HL-60 (cell line): Measurements from ENCODE around the gene NPEPL1.

Source experiments
- GABPA ChIP-seq: IDR thresholded peaks from 2 replicates; pipeline ENCODE4 v1.6.1; 2012; ENCODE audit warnings: low read depth
- POLR2AphosphoS5 ChIP-seq: IDR thresholded peaks from 2 replicates; pipeline ENCODE4 v1.6.1; 2012; ENCODE audit warnings: low read depth
- SPI1 ChIP-seq: IDR thresholded peaks from 2 replicates; pipeline ENCODE4 v1.6.1; 2012; ENCODE audit warnings: low read depth, mild to moderate bottlenecking, borderline replicate concordance
- TF ChIP-seq, protein P1 (sequence below): IDR thresholded peaks from one replicate; pipeline ENCODE4 v1.5.1; 2011; ENCODE audit warnings: low read length, control low read depth, inconsistent platforms; ENCODE audit not compliant: insufficient read depth
- TF ChIP-seq, protein P2 (sequence below): IDR thresholded peaks from 2 replicates; pipeline ENCODE4 v1.6.1; 2012; ENCODE audit warnings: low read depth; ENCODE audit not compliant: insufficient replicate concordance

DNA sequence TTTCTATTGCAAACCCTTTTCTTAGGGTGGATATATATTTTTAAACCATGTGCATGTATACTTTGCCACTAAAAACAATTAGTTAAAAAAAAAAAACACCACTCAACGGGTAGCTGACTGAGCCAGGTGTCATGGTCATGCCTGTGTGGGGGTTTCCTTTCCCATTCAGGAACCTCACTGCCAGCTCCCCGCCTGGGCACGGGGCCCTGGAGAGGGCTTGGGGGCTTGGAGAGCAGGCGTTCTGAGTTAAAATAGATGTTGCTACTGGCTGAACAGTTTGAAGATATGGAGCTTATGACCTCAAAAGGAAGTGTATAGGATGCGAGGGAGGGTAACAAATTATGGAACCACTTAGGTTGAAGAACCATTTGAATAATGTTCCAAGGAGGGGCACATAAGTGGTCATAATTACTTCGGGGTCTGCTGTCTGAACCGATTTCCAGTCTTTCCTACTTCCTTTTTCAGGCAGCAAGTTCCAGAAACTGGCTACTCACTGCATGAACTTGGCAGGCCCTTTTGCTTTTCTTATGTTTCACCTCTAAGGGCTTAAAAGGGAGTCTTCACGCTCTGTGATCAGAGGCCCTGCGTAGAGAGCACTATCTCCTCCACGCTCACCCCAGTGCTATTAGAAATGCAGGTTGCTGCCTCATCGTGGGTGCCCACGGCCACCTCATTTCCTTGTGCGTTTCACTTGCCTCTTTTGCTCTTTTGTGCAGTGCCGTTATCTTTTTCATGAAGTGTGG lies 31.6 kb upstream of the NPEPL1 start:
- TF ChIP-seq, protein P1, sequence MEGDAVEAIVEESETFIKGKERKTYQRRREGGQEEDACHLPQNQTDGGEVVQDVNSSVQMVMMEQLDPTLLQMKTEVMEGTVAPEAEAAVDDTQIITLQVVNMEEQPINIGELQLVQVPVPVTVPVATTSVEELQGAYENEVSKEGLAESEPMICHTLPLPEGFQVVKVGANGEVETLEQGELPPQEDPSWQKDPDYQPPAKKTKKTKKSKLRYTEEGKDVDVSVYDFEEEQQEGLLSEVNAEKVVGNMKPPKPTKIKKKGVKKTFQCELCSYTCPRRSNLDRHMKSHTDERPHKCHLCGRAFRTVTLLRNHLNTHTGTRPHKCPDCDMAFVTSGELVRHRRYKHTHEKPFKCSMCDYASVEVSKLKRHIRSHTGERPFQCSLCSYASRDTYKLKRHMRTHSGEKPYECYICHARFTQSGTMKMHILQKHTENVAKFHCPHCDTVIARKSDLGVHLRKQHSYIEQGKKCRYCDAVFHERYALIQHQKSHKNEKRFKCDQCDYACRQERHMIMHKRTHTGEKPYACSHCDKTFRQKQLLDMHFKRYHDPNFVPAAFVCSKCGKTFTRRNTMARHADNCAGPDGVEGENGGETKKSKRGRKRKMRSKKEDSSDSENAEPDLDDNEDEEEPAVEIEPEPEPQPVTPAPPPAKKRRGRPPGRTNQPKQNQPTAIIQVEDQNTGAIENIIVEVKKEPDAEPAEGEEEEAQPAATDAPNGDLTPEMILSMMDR = no peak
- TF ChIP-seq POLR2AphosphoS5 (no peak), GABPA (no peak), SPI1 (no peak)
- TF ChIP-seq, protein P2, sequence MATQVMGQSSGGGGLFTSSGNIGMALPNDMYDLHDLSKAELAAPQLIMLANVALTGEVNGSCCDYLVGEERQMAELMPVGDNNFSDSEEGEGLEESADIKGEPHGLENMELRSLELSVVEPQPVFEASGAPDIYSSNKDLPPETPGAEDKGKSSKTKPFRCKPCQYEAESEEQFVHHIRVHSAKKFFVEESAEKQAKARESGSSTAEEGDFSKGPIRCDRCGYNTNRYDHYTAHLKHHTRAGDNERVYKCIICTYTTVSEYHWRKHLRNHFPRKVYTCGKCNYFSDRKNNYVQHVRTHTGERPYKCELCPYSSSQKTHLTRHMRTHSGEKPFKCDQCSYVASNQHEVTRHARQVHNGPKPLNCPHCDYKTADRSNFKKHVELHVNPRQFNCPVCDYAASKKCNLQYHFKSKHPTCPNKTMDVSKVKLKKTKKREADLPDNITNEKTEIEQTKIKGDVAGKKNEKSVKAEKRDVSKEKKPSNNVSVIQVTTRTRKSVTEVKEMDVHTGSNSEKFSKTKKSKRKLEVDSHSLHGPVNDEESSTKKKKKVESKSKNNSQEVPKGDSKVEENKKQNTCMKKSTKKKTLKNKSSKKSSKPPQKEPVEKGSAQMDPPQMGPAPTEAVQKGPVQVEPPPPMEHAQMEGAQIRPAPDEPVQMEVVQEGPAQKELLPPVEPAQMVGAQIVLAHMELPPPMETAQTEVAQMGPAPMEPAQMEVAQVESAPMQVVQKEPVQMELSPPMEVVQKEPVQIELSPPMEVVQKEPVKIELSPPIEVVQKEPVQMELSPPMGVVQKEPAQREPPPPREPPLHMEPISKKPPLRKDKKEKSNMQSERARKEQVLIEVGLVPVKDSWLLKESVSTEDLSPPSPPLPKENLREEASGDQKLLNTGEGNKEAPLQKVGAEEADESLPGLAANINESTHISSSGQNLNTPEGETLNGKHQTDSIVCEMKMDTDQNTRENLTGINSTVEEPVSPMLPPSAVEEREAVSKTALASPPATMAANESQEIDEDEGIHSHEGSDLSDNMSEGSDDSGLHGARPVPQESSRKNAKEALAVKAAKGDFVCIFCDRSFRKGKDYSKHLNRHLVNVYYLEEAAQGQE = no peak
